ENCODE results near the gene LTBP4. TPM values are rescaled to one million over a fixed set of nuclear protein-coding genes. Genes with fewer than 3 reads are reported as not detected.
A peak's percentile ranks its signal among the peaks of the same experiment; 100 is the strongest.

Gene LTBP4
- total RNA-seq, 2 experiments from 2014 or later = 99.3 to 102 TPM

DNA sequence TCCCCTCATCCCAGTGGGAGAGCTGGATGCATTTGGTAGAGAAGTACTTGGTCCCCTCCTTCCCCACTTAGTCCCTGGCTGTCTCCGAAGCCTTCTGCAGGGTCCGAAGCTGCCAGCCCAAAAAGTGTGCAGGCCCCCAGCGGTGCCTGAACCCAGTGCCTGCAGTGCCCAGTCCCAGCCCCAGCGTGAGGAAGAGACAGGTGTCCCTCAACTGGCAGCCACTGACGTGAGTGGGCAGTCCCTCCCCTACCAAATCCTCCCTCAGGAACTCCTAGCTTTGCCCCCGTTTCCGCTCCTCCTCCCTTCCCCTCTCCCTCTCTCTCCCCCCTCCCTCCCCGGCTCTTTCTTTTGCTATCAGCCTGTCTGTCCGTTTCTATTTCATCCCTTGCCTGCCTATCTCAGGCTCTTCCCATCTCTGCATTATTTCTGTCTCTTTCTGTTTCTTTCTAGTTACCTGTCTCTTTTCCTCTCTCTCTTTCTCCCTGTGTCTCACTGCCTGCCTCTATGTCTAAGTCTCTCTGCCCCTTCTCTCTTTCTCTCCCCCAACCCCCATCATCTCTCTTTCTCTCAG is 1.8 kb upstream of the LTBP4 start:
- Mint-ChIP-seq H3K27ac (no peak overlapping the region), H3K27me3 (peaks cover 56% of the 10 kb centered on the region), H3K36me3 (no peaks in the 10 kb centered on the region)

DNA sequence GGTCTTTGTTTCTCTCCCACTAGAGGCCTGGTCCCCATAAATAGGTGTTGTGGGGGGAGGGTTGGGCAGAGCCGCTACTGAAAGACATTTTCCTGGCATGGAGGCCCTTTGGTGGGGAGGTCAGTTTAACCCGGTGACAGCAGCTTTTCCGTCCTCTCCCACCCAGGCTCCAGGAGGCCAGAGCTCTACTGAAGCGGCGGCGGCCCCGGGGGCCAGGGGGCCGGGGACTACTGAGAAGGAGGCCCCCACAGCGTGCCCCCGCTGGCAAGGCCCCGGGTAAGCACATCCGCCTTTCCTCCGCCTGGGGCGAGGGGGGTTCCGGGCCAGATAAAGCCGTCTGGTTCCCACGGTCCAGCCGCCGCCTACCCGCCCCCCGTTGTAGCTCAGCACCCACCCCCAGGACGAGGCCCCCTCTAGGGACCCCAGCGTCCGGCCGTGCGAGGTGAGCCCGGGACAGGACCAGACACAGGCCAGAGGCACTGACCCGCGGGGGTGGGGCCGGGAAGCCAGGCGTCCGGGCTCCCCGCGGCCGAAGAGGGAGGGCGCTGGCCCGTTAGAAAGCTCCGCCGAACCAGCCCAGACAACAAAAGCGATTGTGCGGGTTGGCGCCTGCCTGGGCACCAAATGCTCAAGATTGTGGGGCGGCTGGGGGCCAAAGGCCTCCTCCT is 1.1 kb upstream of the LTBP4 start:
- peaks cover 56% of the 10 kb centered on the region for H3K27me3 Mint-ChIP-seq
- no peaks in the 10 kb centered on the region for H3K36me3 Mint-ChIP-seq
- no peak overlapping the region for H3K4me3 Mint-ChIP-seq
- no peak for DNase-seq
- H3K9me3 Mint-ChIP-seq = no peaks in the 10 kb centered on the region
- H3K27ac Mint-ChIP-seq = no peak overlapping the region
- H3K4me1 Mint-ChIP-seq = peaks cover 52% of the 10 kb centered on the region

More for the DNA sequence above, 1.8 kb upstream of the LTBP4 start:
- Mint-ChIP-seq H3K9me3 (no peaks in the 10 kb centered on the region), H3K4me3 (peak overlapping the region; percentile 9), H3K4me1 (peaks cover 53% of the 10 kb centered on the region)
- no peak for DNase-seq

DNA sequence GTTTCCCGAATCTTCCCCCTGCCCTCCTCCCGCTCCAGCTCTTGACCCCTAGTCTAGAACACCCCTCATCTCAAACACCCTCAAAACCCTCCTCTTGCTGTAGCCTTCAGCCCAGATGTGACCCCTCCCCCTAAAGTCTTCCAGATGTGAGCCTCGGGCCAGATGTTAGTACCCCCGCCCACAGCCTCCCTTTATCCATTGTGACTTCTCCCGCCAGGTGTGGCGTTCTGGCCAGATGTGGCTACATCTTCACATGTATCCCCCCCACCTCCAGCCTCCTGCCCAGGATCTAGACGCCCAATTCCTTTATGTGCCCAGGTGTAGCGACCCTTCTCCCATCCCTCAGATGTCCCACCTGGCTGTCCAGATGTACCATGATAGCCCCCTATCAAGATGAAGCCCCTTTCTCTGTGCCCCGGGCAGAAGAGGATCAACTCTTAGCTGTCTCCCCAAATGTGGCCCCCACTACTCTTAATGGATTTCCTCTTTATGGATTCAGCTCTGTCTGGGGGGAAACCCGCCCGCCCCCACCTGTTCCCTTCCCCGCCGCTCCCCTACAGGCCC is 517 bp upstream of the LTBP4 start:
- peak overlapping the region; percentile 20 for H3K4me3 Mint-ChIP-seq

DNA sequence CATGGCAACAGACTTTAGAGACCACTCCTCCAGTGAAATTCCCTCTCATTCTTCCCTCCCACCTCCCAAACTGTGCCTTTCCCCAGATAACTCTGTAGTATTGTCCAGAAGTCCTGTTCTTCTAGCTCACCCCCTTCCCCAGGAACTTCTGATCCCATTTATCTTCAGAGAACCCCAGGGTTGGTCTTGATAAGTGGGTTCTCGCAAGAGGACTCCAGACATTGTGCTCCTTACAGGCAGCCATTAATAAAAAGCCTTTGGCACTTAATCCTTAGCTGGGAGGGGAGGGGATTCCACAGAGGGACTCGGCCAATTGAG is 1.9 kb downstream of the LTBP4 start:
- no peak overlapping the region for H3K27ac Mint-ChIP-seq
- no peaks in the 10 kb centered on the region for H3K9me3 Mint-ChIP-seq
- peaks cover 58% of the 10 kb centered on the region for H3K4me1 Mint-ChIP-seq
- peaks cover 42% of the 10 kb centered on the region for H3K27me3 Mint-ChIP-seq
- no peaks in the 10 kb centered on the region for H3K36me3 Mint-ChIP-seq
- DNase-seq = no peak
- H3K4me3 Mint-ChIP-seq = no peak overlapping the region

More for the DNA sequence above, 517 bp upstream of the LTBP4 start:
- peaks cover 56% of the 10 kb centered on the region for H3K27me3 Mint-ChIP-seq
- H3K9me3 Mint-ChIP-seq = no peaks in the 10 kb centered on the region
- H3K36me3 Mint-ChIP-seq = no peaks in the 10 kb centered on the region
- H3K27ac Mint-ChIP-seq = no peak overlapping the region
- H3K4me1 Mint-ChIP-seq = peaks cover 55% of the 10 kb centered on the region
- DNase-seq = no peak

DNA sequence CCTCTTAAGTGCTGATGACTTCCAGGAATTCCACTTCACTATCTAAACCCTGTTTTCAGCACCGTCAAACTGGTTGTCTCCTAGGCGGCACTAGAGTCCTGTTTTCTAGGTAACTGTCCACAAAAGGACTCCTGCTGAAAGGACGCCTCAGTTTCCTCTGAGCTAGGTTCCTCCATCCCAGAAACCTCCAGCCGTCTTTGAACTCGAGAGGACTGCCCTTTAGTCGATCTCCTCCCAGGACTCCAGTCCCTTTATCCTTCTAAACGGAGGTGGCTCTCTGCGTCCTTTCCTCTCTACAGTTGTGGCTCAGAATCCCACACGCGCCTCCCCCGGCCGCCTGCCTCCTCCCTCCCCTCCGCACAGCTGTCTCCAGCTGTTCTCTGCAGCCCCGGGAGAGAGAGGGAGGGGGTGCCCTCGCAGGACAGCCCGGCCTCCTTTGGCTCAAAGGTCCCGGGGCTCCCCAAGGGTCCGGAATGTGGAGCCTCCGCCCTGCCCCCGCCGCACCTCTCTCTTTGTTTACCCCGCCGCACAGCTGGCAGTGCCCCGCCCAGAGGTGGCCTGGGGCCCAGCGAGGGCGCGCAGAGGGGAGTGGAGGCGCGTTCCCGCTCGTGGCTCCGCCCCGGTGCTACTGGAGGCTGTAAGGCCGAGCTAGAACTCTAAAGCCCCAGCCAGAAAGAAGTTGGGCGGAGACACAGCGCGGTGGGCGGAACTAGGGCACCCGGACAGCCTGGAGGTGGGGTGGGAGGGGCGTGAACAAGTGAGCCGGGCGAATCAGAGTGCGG is 2.4 kb downstream of the LTBP4 start:
- Mint-ChIP-seq H3K9me3 (no peaks in the 10 kb centered on the region), H3K36me3 (no peaks in the 10 kb centered on the region), H3K27ac (peak overlapping the region; percentile 38), H3K4me3 (peak overlapping the region; percentile 67), H3K4me1 (peaks cover 56% of the 10 kb centered on the region), H3K27me3 (peaks cover 38% of the 10 kb centered on the region)
- peak; percentile 95 for DNase-seq

DNA sequence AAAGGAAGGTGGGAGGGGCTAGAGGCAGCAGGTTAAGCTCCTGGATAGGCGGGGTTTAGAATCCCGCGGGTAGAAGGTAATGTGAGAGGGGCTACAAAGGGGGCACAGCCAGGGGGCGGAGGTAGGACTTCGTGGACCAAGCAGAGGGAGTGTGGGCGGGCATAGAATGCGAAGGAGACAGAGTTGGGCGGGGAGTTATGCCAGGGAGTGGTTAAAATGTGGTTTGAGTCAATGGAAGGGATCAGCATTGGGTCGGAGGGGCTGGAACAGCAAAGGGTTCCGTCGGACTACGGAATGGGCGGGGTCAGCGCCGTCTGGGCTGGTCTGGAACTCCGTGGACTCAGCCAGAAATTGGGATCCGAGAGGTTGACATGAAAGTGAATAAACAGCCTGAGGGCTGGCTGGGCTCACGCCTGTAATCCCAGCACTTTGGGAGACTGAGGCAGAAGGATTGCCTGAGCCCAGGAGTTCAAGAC is 3.0 kb downstream of the LTBP4 start:
- Mint-ChIP-seq H3K9me3 (no peaks in the 10 kb centered on the region), H3K27me3 (peaks cover 31% of the 10 kb centered on the region), H3K36me3 (no peaks in the 10 kb centered on the region), H3K27ac (peak overlapping the region; percentile 38), H3K4me3 (peak overlapping the region; percentile 67), H3K4me1 (peaks cover 57% of the 10 kb centered on the region)
- no peak for DNase-seq

DNA sequence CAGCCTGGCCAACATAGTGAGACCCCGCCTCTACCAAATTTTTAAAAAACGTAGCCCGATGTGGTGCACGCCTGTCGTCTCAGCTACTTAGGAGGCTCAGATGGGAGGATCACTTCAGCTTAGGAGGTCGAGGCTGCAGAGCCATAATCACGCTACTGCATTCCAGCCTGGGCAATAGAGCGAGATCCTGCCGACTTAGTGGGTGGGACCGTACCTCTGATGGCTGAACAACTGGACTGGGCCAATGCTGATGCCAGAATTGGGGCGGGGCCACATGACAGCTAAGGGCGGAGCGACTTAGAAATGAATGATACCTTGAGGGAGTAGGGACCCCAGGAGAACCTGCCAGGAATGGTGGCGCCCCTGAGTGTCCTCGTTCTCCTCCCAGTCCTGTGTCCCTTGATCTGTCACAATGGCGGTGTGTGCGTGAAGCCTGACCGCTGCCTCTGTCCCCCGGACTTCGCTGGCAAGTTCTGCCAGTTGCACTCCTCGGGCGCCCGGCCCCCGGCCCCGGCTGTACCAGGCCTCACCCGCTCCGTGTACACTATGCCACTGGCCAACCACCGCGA is 3.6 kb downstream of the LTBP4 start:
- no peak for DNase-seq
- H3K4me1 Mint-ChIP-seq = peaks cover 54% of the 10 kb centered on the region

DNA sequence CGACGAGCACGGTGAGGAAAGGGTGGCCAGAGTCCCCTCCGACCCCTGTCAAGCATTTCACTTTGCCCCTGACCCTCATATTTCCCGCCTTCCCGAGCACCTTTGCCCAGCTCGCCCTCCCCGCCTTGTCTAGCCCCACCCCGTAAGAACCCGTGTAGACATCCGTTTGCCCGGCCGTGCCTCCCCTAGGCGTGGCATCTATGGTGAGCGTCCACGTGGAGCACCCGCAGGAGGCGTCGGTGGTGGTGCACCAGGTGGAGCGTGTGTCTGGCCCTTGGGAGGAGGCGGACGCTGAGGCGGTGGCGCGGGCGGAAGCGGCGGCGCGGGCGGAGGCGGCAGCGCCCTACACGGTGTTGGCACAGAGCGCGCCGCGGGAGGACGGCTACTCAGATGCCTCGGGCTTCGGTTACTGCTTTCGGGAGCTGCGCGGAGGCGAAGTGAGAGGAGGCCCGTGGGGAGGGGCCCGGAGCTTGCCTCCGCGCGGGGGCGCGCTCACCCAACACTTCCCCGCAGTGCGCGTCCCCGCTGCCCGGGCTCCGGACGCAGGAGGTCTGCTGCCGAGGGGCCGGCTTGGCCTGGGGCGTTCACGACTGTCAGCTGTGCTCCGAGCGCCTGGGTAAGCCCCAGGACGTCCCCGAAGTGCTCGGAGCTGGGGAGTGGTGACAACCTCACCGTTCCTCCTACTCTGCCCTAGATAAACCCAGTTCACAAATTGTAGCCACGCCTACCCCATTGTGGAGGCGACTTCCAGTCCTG is 4.2 kb downstream of the LTBP4 start:
- peaks cover 52% of the 10 kb centered on the region for H3K4me1 Mint-ChIP-seq
- H3K9me3 Mint-ChIP-seq = no peaks in the 10 kb centered on the region
- peaks cover 23% of the 10 kb centered on the region for H3K27me3 Mint-ChIP-seq
- H3K27ac Mint-ChIP-seq = peak overlapping the region; percentile 75
- H3K4me3 Mint-ChIP-seq = peak overlapping the region; percentile 76
- DNase-seq = peak; percentile 81
- H3K36me3 Mint-ChIP-seq = no peaks in the 10 kb centered on the region

More for the DNA sequence above, 3.6 kb downstream of the LTBP4 start:
- Mint-ChIP-seq H3K4me3 (peak overlapping the region; percentile 76), H3K27me3 (peaks cover 26% of the 10 kb centered on the region), H3K9me3 (no peaks in the 10 kb centered on the region), H3K36me3 (no peaks in the 10 kb centered on the region), H3K27ac (peak overlapping the region; percentile 75)

DNA sequence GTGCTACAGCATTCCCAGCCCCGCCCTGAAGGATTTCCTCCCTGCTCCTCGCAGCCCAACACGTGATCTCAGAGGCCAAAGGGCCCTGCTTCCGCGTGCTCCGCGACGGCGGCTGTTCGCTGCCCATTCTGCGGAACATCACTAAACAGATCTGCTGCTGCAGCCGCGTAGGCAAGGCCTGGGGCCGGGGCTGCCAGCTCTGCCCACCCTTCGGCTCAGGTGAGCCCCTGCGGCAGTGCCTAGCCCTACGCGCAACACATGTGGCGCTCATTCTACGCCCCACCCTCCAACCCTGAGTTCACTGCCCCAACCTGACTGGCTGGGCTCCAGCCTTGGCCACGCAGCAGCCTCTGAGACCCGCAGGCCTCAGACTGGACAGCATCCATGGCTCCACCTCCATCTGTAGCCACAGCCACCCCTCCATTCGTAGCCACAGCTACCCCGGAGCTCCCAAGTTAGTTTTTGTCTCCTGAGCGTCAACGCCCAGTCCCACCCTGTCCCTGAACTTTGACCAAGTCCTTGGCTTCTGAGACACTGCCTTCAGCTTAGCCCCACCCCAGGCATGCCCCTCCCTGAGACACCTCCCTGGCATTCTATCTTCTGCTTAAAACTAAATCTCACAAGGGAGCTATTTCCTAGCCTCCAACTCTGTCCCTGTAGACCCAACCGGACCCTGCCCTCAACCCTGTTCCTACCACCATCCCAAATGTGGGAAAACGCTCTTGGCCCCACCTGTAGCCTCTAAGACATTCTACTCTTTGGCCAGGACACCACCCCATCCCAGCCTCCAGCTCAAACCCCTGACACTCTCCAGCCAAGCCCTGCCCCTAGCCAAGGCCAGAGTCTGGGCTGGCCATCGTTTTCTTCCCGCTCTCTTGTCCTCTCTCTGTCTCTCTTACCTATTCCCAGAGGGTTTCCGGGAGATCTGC is 6.4 kb downstream of the LTBP4 start:
- no peak for DNase-seq
- Mint-ChIP-seq H3K36me3 (peaks cover 5% of the 10 kb centered on the region), H3K9me3 (no peaks in the 10 kb centered on the region), H3K27me3 (peaks cover 8% of the 10 kb centered on the region), H3K4me3 (peak overlapping the region; percentile 32), H3K27ac (no peak overlapping the region), H3K4me1 (peaks cover 54% of the 10 kb centered on the region)

DNA sequence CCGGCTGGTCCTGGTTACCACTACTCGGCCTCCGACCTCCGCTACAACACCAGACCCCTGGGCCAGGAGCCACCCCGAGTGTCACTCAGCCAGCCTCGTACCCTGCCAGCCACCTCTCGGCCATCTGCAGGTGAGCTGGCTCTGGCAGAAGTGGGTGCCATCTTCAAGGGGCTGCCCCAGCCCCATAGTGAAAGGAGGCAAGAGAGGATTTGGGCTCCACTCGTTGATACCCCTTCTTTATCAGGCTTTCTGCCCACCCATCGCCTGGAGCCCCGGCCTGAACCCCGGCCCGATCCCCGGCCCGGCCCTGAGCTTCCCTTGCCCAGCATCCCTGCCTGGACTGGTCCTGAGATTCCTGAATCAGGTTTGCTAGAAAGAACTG is 7.1 kb downstream of the LTBP4 start:
- Mint-ChIP-seq H3K9me3 (no peaks in the 10 kb centered on the region), H3K27me3 (peaks cover 2% of the 10 kb centered on the region), H3K4me3 (peak overlapping the region; percentile 32), H3K36me3 (peaks cover 5% of the 10 kb centered on the region), H3K4me1 (peaks cover 50% of the 10 kb centered on the region), H3K27ac (no peak overlapping the region)
- no peak for DNase-seq

DNA sequence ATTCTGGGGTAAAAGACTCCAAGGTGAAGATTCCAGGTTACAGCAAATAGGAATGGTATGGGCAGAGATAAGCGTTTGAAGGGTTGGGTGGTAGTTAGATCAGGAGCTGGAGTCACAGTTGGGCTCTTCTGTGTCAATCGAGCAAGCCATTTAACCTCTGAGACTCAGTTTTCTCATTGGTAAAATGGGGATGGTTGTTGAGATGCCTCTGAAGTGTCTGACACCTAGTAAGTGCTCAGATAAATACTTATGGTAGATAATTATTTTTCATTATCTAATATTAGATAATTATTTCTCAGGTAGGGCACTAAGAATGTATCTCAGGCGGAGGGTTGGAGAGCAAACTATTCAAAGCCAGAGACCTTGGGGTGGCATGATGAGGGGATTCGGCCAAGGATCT is 7.8 kb downstream of the LTBP4 start:
- H3K4me1 Mint-ChIP-seq = peaks cover 44% of the 10 kb centered on the region
- no peaks in the 10 kb centered on the region for H3K27me3 Mint-ChIP-seq
- no peaks in the 10 kb centered on the region for H3K9me3 Mint-ChIP-seq
- peak overlapping the region; percentile 87 for H3K27ac Mint-ChIP-seq
- H3K4me3 Mint-ChIP-seq = peak overlapping the region; percentile 78
- peaks cover 6% of the 10 kb centered on the region for H3K36me3 Mint-ChIP-seq
- no peak for DNase-seq

DNA sequence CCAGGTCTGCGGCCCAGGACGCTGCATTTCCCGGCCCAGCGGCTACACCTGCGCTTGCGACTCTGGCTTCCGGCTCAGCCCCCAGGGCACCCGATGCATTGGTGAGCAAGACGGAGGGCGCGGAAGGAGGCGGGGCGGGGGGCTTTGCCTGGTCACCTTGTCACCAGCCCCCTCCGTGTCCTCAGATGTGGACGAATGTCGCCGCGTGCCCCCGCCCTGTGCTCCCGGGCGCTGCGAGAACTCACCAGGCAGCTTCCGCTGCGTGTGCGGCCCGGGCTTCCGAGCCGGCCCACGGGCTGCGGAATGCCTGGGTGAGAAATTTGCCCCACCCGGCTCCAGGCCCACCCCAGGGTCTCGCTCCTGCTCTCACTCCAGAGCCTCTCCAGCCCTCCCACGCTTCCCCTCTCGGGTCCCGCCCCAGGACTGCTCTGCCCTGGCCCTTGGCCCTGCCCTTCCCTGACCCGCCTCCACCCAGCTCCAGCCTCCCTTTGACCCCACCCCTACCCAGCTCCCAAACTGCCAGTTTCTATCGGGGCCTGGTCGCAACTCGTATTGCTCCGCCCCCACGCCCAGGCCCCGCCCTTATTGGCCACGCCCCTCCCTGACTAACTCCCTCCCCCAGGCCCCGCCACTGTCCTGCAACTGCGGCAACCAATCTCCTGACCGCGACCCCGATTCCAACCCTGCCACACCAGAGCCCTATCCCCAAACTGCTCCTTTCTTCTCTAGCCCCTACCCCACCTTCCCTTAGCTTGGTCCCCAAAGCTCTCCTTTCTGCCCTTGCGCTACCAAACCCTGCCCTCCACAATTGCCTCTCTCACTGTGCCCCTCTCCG is 8.6 kb downstream of the LTBP4 start:
- peak; percentile 90 for DNase-seq
- Mint-ChIP-seq H3K27ac (peak overlapping the region; percentile 87), H3K4me3 (peak overlapping the region; percentile 78), H3K36me3 (peaks cover 11% of the 10 kb centered on the region), H3K27me3 (no peaks in the 10 kb centered on the region), H3K9me3 (no peaks in the 10 kb centered on the region), H3K4me1 (peaks cover 39% of the 10 kb centered on the region)

All from activated naive CD8-positive, alpha-beta T cell treated with anti-CD3 and anti-CD28 coated beads for 36 hours (primary cell).